ENCODE measurements around the gene GKN2. TPM values are rescaled to one million over a fixed set of nuclear protein-coding genes. Genes with fewer than 3 reads are reported as not detected.

GKN2 gene
- not detected in 2 replicates for total RNA-seq (2014; rRNA removed; shearing (Covaris generic))

GRCh38 chr2:68952887-68953521 is at the start of gene GKN2:
Gene GKN2 (minus strand): TSS chr2:68952893. CDS start chr2:68952861, 32 bp downstream.

GRCh38 chr2:68974251-68974650 is 21.6 kb upstream of the GKN2 start, which contains the start of gene GKN1:
Gene GKN1 (plus strand): TSS chr2:68974636. CDS start chr2:68974678, 42 bp downstream.

Other genes with a start within 250 kb of the GKN2 start
- 0.53 and 0.91 TPM in 2 replicates for gene ARHGAP25, start 218.1 kb downstream of the GKN2 start, total RNA-seq (2014; rRNA removed; shearing (Covaris generic))
- gene BMP10, start 81.5 kb downstream of the GKN2 start, total RNA-seq (2014; rRNA removed; shearing (Covaris generic)): not detected in 2 replicates
- not detected in 2 replicates for gene GKN1, start 21.7 kb upstream of the GKN2 start, total RNA-seq (2014; rRNA removed; shearing (Covaris generic))
- 19.0 and 20.0 TPM in 2 replicates for gene ANTXR1, start 60.3 kb upstream of the GKN2 start, total RNA-seq (2014; rRNA removed; shearing (Covaris generic))

Measured in A375 (cell line).